Lung microvascular endothelial cell (primary cell): ENCODE results near the gene HPSE. TPM values are rescaled to one million over a fixed set of nuclear protein-coding genes. Genes with fewer than 3 reads are reported as not detected.
"Not testable (repeated sequence)": the region's sequence is repeated elsewhere in the genome, so short reads cannot be mapped to it uniquely, and the experiment has no call there.

Experiments
- DNase-seq, 2 donors: peaks; one replicate each; pipeline versions ENCODE4 v3.0.0 to v3.0.0-alpha.2; 2010; ENCODE audit warnings: low read depth in 2 of 2
- total RNA-seq: library from RNA; depleted of rRNA; stranded (reverse); fragments of >200 nt; gene quantifications from 2 replicates; pipeline ENCODE4 v1.2.1, GENCODE V29; 2014

HPSE gene
- total RNA-seq, 1 donor from 2014 or later = 7.3 TPM

DNA sequence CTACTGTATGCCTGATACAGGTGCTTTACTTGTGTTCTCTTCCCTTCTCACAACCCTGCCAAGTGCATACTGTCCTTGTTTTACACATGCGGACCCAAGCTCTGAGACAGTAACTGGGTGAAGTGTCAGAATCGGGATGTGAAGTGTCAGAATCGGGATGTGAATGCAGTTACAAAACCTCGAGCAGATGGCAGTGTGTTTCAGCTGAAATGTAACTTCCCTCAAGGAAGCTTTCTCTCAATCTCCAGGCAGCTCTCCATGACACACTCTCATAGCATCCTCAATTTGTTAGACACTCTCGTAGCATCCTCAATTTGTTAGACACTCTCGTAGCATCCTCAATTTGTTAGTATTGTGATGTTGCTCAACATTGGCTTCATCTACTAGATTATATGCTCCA, 1.1 kb upstream of the HPSE start:
- no peak for DNase-seq

DNA sequence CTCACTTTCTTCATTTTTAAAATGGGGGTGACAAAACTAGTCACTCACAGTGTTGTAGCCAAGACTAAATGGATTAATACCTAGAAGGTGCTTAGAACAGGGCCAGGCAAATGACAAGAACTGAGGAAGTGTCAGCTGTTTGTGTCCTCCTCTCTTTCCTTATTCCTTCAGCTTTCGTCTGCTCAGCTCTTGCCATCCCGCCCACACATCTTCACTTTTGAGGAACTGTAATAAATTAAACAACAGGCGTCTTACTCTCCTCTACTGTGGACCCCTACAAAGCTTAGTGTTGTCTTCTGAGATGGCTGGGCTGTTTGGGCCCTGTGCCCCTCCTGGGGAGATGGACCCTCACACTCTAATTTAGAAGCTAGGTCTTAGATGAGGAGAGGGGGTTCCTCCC, 2.7 kb downstream of the HPSE start:
- no peak for DNase-seq

DNA sequence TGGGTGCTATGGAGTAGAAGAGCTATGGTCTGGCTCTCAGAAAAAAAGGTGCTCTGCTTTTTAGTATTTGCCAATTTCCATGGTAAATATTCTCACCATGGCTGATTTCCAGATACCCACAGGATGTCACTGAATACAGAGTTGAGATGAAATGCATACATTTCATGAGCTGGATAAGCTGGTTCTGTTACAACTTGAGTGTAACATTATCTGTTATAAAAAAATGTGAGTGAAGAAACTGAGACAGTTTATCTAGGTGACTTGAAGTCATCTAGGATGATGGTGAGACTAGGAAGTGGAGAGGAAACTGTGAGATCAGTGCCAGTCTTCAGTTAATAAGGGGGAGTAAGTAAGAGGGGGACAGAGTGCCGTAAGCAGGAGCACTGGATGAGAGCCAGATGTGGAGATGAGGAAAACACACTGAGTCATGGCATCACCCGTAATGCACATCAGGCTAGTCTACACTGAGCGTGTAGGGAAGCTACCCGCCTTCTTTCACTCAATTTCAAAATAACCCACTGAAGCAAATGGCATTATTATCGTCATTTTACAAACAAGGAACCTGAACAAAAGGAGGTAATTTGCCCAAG, 5.0 kb downstream of the HPSE start:
- DNase-seq = peak; percentile 72 to 75

DNA sequence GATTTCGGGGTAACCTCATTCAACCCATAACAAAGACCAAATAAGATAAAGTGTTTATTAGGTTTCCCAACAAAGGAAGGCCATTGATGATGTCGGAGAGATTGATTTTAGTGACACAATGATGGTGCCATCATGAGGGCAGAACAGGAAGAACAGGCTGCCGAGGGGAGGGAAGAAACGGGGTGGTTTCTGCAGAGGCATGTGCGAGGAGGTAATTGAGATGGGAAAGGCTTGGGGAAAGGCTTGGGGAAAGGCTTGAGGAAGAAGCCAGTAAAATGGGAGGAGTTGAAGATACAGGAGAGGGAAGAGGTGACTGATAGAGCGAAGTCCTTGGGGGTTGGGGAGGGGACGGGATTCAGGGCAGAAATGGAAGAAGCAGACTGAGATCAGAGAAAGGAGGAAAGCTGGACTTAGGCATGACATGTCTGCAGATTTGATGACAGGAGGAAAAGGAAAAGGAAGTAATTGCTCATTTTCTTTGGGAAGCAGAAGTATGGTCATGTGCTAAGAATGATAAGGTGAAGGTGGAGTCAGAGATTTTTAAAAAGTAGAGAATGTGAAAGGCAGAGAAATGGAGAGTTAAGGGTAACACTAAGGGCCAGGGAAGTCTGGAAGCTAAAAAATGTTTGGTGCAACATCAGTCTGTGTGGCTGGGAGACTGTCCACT, 6.0 kb downstream of the HPSE start:
- peak; percentile 33 to 51 for DNase-seq

DNA sequence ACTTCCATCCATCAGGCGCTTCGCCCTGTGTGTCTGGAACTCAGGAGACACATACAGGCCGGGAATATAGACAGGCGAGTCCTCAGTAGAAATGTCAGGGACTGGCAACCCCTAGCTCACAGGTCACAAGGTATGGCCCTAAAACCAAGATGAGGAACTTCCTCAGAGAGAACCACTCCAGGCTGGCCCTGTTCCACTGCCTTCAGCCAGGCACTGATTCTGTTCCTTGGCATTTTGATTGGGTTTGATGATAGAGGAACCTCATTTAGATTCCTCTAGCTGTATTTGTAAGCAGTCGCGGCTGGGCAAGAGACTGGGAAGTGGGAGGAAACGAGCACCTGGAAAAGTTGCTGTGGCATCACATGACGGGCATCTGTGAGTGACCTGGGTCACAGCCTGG, 8.1 kb downstream of the HPSE start:
- no peak for DNase-seq

DNA sequence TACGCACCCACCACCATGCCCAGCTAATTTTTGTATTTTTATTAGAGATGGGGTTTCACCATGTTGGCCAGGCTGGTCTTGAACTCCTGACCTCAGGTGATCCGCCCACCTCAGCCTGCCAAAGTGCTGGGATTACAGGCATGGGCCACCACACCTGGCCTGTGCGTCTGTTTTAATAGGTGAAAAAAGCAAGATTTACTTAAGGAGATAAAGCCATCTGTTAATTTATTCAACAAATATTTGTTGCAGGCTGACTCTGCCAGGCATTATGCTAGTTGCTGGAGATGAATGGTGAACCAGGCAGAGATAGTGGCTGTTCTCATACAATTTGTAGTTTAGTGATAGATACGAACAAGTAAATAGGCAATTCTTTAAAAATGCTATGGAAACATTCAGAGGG, 9.3 kb downstream of the HPSE start:
- not testable (repeated sequence) for DNase-seq

DNA sequence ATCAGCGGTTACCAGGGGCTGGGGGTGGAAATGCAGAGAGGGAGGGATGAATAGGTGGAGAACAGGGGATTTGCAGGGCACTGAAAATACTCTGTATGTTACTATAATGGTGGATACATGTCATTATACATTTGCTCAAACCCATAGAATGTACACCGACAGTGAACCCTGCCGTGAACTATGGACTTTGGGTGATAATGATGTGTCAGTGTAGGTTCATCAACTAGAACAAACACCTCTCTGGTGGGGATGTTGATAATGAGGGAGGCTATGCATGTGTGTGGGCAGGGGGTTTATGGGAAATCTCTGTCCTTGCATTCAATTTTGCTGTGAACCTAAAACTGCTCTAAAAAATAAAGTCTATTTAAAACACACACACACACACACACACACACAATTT, 11.5 kb downstream of the HPSE start:
- no peak for DNase-seq

DNA sequence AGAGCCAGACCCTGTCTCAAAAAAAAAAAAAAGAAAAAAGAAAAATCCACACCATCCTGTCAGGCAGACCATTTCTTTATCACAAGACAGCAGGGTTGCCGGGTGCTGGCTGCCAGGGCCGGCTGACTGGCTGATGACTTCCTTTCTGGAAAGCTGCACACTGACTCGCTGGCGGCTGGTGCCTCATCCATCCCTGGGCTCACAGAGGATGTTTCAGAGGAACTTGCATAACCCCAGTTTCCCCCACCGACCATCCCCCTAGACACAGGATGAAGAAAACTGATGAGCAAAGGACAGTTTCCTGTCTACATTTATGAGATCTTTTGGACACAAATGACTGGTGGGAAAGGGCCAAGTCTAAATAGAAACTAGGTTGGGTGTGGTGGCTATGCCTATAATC, 14.1 kb downstream of the HPSE start:
- DNase-seq = peak; percentile 91 to 97

DNA sequence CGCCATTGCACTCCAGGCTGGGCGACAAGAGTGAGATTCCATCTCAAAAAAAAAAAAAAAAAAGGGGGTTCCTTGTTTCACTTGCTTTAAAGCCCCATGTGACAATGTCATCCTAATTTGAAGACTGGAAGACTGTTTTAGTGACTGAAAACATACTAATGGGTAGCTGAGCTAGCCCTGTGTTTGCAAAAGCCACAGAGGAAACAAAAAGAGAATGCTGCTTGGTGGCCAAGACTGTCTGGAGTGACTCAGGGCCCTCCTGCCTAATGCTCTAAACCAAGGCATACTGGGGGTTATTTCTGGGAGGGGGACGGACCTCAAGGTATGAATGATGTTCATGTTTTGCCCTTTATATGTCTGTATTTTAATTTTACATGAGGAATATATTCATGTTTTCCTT, 16.0 kb downstream of the HPSE start:
- no peak for DNase-seq

DNA sequence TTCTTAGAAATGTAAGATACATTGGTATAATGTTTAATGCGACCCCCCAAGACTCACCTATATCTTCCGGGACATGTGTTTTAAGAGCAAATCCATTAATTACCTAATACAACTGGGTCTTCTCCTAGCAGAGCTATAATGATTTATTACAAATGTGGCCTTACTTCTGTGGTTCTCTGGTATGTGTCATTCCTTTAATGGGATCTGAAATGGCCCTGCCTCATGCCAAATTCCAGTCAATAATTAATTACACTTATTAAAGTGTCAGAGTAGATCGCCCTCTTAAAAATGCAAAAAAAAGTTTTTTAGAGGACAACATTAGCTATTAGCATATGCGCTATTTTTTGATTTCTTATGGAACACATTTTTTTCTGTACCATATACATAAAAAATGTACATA, 17.0 kb downstream of the HPSE start:
- no peak for DNase-seq

DNA sequence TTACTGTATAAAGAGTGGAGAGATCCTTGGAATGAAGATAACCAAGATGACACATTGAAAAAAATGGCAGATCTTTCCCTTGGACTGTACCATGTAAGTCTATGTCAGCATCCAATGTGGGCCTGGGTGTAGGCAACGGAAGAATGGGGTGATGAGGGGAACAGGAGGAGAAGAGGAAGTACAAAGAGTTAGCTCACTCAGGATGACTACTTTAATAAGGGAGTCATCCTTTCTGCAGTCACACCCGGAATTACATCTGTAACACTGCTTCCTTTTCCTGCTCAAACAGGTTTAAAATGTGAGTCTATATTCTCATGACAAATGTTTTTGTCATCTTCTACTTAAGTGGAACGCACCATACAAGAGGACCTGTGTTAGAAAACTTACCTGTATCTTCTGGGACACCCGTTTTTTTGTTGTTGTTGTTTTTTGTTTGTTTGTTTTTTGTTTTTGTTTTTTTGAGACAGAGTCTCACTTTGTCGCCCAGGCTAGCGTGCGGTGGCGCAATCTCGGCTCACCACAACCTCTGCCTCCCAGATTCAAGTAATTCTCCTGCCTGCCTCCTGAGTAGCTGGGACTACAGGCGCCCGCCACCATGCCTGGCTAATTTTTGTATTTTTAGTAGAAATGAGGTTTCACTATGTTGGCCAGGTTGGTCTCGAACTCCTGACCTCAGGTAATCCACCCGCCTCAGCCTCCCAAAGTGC, 18.0 kb downstream of the HPSE start:
- peak in 1 of 2 donors; percentile 37 for DNase-seq

DNA sequence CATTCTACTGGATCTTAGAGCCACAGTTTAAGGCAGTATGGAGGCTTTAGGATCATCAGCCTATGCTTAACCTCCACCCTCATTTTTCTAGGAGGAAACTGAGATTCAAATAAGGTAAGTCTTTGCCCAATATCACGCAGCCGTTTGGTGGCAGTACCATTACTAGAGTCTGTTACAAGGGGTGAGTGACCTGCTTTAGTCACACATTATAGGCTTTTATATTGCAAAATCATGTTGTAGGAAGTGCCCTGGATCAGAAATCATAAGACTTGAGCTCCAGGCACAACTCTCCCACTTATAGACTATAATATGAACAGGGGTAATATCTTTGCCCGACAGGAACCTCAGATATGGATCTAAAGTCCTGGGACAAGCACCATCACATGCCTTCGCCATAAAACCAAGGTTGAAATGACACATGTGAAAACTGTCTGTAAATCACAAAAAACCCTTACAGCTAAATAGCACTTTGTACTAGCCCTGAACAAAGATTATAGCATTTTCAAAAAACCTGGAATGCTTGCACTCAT, 19.2 kb downstream of the HPSE start:
- no peak for DNase-seq

DNA sequence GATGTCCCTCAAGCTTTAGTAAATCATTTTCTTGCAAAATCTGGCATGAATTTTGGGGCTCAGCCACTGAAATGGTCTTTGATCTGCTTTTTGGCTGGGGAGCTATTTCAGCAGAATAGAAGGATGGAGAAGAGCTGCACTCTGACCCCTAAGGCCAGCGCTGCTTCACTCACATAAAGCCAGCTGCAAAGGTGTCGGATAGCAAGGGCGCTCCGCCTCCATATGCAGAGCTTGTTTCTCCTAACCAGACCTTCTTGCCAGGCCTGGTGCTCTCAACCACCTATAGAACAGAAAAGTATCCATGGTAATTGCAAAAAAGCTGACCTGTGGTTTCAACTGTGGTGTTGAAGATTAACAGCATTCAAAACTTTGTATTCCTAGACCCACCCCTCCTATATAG, 26.0 kb downstream of the HPSE start:
- DNase-seq = no peak

DNA sequence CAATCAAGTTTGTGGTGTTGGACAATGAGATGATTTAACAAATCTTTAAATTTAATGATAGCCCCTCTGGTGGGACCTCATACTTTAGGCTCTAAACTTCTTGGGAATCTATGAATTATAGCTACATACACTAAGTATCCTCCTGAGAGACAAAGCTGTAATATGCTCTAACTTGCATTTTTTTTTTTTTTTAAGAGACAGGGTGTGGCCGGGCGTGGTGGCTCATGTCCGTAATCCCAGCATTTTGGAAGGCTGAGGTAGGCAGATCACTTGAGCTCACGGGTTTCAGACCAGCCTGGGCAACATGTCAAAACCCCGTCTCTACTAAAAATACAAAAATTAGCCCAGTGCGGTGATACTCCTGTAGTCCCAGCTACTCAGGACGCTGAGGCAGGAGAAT, 26.7 kb downstream of the HPSE start:
- DNase-seq = no peak

DNA sequence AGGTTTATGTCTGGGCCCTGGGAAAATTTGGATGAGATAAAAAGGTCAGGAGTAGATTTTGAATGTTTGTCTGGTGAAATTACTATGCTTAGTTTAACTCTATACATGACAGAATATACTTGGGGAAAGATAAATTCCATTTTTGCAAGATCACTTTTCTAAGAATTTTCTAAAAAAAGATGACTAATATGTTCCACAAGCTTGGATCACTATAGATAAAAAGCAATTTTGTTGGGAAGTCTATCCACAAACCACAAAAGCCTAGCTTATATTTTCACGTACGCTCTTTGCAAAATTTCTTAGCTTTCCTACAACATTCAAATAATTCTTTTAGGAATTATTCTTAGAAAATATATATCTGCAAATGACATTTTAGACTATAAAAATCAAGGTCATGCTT, 29.5 kb downstream of the HPSE start:
- DNase-seq = no peak

DNA sequence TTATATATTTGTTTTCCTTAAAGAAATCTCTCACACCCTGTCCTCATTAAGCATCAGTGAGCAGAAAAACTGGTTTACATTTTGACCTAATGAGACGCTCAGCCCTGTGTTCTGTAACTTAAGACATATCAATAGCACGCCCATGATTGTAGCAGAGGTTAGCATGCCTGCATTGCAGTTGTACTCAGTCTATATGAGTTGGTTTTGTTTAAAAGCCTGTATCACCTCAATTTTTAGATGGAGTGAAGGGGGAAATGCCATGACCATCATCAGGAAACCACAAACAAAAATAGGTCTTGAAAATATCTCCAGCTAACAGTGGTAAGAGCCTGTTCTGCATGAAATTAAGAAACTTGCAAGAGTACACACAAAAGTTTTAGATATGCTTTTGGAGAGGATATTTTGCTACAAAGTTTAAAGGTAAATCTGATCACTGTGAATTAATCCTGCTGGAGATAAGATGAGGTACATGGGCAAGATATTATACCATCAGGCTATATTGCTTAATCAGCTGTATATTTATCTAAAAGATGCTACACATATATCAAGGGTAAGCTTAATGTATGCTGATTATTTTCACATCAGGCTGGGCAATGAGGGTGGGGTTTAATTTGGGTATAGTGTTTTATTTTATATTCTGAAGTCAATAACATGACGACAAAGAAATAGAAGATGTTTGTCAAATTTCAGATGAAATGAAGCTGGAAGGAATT, 36.9 kb downstream of the HPSE start:
- no peak for DNase-seq

DNA sequence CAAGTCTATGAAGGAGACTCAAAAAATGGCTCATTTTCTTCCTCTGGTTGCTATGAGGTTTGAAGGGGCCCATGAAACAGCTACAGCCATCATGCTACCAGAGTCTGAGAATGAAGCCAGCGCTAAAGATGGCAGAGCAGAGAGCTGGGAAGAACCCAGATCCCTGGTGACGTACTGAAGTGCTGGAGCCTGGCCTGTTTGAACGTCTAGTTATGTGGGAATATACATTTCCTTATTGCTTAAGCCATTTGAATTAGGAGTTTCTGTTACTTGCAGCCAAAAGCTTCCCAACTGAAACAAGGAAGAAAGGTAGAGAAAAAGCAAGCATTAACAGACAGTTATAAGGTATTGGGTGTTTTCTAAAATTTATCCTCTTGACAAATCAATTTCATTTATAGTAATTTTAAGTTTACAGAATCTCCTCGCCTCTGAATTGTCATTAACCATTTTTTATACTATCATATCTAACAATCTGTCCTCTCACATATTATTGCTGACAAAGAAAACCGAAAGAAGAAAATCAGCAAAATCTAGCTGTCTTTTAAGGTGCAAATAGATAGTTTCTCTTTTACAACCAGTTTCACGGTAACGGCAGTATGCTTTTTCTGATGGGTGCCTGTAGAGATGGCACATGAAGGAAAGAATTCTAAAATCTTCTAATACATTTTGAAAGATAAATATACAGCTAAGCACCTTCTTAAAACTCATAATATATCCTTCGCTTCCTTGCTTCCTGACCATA, 41.2 kb downstream of the HPSE start:
- no peak for DNase-seq

DNA sequence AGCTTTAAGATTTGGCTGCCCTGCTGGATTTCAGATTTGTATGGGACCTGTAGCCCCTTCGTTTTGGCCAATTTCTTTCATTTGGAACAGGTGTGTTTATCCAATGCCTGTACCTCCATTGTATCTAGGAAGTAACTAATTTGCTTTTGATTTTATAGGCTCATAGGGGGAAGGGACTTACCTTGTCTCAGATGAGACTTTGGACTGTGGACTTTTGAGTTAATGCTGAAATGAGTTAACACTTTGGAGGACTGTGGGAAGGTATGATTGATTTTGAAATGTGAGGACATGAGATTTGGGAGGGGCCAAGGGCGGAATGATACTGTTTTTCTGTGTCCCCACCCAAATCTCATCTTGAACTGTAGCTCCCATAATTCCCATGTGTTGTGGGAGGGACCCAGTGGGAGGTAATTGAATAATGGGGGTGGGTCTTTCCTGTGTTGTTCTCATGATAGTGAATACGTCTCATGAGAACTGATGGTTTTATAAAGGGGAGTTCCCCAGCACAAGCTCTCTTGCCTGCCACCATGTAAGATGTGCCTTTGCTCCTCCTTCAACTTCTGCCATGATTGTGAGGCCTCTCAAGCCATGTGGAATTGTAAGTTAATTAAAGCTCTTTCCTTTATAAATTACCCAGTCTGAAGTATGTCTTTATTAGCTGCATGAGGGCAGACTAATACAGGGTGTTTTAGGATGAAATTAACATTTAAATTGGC, 44.4 kb downstream of the HPSE start:
- DNase-seq = not testable (repeated sequence)

DNA sequence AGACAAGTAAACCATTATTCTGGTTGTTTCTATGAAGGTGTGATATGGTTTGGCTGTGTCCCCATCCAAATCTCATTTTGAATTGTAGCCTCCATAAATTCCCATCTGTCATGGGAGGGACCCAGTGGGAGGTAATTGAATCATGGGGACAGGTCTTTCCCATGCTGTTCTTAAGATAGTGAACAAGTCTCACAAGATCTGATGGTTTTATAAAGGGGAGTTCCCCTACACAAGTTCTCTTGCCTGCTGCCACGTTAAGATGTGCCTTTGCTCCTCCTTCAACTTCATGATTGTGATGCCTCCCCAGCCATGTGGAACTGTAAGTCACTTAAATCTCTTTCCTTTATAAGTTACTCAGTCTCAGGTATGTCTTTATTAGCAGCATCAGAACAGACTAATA, 46.3 kb downstream of the HPSE start:
- not testable (repeated sequence) for DNase-seq

DNA sequence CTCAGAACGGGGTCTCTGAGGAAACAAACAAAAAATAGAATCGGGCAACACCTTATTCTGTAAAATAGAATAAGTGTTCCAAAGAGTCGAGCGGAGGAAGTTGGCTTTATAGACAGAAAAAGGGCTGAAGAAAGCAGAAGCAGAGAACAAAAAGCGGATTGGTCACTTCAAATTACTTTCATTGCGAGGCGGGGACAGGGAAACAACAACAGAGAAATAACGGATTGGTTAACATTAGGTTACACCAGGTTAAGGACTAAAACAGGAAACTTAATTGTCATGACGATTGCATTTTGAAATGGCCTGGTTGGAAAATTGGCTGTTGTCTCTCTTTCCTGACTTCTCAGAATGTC, 49.6 kb downstream of the HPSE start:
- peak; percentile 71 to 80 for DNase-seq
